Fibroblast of villous mesenchyme (primary cell): ENCODE measurements around the gene ENTPD1. TPM values are rescaled to one million over a fixed set of nuclear protein-coding genes. Genes with fewer than 3 reads are reported as not detected.

Experiments
- DNase-seq: peaks from one replicate; pipeline ENCODE4 v3.0.0-alpha.2; 2010; ENCODE audit warnings: low read depth
- H3K4me3 ChIP-seq: 2 replicates; pipeline ENCODE4 v1.5.1; 2011; ENCODE audit warnings: low read depth, mild to moderate bottlenecking, low read length
- total RNA-seq: library from RNA; depleted of rRNA; stranded (reverse); fragments of >200 nt; gene quantifications from 2 replicates; pipeline ENCODE4 v1.2.3, GENCODE V29; 2012
- TF ChIP-seq, protein P1 (sequence below): IDR thresholded peaks from 2 replicates; pipeline ENCODE4 v1.5.1; 2012; ENCODE audit warnings: low read depth, mild to moderate bottlenecking, low read length; ENCODE audit not compliant: insufficient read depth

ENTPD1 gene
- total RNA-seq, 1 donor: 0.86 TPM

DNA sequence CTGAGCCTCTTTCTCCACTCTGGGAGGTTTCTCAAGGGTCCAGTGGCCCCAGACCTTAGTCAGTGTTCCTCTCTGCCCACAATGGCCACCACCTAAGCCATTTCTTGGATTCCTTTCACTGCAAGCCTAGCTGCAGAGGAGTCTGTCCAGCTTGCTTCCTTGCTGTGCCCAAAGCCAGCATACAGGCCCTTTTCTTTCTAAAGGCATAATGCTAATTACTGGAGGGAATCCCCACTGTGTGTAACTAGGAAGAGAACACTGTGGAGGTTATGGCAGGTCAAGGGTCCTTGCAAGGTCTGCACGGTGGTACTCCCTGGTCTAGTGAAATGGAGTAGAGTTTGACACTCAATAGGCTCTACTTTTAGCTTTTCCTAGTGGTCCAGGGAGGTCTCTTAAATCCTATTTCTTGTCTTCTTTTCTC, 81.4 kb downstream of the ENTPD1 start:
- TF ChIP-seq, protein P1, sequence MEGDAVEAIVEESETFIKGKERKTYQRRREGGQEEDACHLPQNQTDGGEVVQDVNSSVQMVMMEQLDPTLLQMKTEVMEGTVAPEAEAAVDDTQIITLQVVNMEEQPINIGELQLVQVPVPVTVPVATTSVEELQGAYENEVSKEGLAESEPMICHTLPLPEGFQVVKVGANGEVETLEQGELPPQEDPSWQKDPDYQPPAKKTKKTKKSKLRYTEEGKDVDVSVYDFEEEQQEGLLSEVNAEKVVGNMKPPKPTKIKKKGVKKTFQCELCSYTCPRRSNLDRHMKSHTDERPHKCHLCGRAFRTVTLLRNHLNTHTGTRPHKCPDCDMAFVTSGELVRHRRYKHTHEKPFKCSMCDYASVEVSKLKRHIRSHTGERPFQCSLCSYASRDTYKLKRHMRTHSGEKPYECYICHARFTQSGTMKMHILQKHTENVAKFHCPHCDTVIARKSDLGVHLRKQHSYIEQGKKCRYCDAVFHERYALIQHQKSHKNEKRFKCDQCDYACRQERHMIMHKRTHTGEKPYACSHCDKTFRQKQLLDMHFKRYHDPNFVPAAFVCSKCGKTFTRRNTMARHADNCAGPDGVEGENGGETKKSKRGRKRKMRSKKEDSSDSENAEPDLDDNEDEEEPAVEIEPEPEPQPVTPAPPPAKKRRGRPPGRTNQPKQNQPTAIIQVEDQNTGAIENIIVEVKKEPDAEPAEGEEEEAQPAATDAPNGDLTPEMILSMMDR: no peak
- H3K4me3 ChIP-seq: no peak overlapping the region
- DNase-seq: no peak

DNA sequence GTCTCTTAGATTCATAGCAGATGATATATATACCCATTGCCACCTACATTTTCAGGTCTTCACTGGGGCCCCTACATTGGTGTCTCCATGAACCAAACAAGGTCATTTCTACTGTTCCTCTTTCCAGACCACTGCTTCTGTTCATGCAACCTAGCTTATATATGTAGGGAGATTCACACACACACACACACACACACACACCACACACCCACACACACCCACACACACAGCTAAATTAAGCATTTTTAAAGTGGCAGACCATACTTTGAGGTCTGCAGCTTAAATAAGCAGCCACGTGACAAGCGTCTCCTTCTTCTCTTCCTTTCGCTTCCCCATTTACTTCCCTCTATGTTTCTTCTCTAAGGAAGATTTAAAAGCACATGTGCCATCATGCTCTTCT, 81.8 kb downstream of the ENTPD1 start:
- TF ChIP-seq, protein P1: no peak
- no peak for DNase-seq
- no peak overlapping the region for H3K4me3 ChIP-seq

DNA sequence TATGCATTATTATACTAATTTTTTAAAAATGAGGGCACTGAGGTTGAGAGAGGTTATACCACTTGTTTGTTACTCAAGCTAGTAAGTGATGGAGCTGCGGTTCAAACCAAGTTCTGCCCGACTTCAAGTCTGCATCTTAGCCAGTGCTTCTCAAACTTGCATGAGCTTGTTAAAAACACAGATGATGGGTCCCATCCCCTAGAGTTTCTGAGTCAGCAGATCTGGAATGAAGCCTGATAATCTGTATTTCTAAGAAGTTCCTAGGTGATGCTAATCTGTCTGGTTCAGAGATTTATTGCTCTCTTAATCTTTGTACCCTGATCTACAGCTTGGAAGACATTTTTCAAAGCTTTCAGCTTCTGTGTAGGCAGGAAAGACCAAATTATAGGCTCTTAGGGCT, 84.2 kb downstream of the ENTPD1 start:
- TF ChIP-seq, protein P1: no peak
- peak; percentile 37 for DNase-seq
- no peak overlapping the region for H3K4me3 ChIP-seq

DNA sequence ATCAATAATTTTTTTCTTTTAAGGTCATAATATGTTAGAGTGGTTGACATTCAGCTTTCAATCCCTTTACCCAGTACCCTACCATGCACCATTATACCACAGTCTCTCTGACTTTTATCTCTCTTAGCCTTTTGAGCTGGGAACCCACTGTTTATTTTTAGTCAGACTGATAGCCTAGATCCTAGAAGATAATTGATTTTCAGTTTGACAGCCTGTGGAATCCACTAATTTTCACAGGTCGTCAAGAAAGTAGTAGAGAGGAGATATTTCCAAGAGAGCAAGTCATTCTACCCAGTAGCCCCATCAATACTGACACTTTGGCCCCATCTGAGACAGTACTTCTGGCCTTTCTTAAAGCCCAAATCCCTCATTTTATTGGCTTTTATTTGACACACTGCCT, 84.7 kb downstream of the ENTPD1 start:
- no peak for DNase-seq
- no peak overlapping the region for H3K4me3 ChIP-seq
- TF ChIP-seq, protein P1: no peak

- TF ChIP-seq, protein P1: peak; percentile 57
- H3K4me3 ChIP-seq: no peak overlapping the region
- DNase-seq: peak; percentile 78
Measured at GRCh38 chr10:95841661-95842498, 85.9 kb downstream of the ENTPD1 start.

GRCh38 chr10:95845411-95845810, 89.4 kb downstream of the ENTPD1 start:
- no peak for DNase-seq
- TF ChIP-seq, protein P1: no peak
- no peak overlapping the region for H3K4me3 ChIP-seq
